Measurements from ENCODE around the gene CIZ1.

The CIZ1 gene

DNA sequence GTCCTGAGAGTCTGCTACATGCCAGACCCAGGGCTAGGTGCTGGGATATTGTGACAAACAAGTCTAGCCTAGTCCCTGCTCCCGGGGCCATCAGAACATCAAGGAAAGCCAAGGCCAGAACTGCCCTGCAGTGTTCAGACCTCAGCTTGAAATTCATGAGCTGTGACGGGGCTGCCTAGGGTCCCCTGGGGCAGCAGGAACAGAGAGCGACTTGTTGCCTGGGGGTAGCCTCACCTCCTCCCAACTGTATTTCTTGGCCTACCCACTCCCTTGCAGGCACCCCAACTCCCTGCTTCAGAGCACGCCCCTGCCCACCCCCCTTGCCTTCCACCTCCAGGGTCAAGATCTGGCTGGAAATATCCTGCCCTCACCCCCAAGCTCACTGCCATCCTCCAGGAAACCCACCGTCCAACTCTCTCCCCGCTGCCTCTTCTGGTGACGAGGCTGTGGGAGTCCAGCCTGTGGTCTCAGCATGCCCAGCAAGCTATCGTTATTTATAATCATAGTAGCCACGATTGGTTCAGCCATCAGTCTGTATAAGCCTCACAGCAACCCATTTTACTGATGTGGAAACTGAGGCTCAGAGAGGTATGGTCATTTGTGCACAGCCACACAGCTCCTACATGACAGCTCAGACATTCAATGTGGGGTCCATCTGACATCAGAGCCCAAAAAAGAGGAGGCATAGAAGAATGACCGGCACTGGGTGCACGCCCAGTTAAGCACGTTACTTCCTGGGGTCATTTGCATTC, 22.6 kb upstream of the CIZ1 start:
- DNase-seq: no peak

DNA sequence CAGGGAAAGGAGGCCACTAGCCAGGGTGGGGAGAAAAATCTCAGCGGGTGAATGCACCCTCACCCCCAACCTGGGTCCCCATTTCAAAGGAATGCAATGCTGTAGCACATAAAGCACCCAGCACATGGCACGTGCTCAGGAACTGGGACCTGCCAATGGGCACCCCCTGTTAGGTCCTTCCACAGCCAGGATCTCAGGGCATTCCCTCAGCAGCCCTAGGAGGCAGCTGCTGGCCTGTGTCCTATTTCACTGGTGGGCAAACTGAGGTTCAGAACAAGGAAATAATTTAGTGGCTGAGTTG, 20.6 kb upstream of the CIZ1 start:
- DNase-seq: no peak

DNA sequence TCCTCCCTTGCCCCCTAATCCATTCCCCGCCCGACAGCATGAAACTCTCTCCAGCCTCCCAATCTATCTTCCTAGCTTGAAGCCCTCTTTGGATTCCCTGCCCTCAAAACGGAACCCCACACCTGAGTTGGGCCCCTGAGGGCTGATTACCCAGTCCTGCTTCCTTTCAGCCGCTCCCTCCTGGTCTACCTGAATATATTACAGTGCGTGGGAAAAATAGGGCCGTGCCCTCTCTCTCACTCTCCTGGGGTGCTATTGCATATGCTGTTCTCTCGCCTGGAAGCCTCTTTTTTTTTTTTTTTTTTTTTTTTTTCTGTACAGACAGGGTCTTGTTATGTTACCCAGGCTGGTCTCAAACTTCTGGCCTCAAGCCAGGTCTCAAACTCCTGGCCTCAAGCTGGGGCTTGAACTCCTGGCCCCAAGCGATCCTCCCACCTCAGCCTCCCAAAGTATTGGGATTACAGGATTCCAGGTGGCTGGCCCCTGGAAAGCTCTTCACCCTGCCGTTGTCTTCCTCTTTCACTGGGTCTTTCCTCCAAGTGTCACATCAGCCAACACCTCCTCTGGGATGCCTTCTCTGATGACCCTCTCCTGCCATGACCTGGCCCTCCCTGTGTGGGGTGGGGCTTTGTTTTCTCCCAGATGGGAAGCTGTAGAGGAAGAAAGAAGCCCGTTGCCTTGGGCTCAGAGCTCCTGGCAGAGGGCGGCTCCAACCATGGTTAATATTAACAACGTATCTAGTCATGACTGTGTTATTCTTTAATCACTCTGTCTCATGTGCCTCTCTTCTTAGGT, 20.0 kb upstream of the CIZ1 start:
- DNase-seq: no peak

DNA sequence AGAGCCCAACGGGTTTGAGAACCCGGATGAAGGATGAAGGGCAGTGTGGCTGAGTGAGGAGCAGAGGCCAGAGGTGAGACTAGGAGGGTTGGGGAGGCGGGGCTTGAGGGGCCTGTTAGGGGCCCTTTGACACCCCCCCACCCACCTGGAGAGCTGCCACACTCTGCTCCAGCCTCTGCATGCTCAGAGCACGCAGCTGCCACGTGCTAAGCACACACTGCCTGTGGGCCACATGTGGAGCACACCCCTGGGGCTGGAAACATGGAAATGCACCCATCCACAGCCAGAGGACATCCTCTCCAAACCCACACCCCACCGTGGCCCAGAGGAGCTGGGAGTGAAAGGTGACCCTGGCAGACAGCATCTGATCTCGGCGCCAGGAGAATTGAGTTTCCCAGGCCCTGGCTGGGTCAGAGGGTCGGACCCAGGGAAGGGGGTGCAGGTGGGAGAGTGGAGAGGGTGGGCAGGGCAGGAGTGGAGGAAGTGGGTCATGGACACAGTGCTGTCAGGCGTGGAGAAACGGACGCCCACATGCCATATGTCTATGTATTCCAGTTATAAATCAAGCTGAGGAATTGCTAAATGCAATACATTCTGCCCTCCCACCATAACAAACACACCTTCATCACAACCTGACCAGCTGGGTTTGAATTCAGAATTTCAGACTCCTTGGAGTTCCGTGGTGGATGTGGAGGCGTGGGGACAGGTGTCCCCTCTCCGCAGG, 17.7 kb upstream of the CIZ1 start:
- no peak for DNase-seq

DNA sequence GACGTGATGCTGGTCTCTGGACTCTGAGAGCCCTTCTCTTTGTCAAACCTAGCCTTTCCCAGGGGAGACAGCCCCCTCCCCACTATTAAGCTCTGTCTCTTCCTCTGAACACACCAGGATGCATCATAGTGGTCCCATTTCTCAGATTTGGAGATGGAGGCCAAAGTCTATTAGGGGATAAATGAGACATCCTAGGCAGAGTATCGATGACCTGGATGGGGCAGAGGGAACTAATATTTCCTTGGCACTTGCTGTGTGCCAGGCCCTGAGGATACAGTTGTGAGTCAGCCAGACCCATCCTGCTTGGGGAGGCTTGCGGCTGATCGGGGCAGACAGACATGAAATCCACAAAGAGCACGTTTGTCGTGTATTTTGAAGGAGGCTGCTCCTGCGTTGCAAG, 17.0 kb upstream of the CIZ1 start:
- no peak for DNase-seq

DNA sequence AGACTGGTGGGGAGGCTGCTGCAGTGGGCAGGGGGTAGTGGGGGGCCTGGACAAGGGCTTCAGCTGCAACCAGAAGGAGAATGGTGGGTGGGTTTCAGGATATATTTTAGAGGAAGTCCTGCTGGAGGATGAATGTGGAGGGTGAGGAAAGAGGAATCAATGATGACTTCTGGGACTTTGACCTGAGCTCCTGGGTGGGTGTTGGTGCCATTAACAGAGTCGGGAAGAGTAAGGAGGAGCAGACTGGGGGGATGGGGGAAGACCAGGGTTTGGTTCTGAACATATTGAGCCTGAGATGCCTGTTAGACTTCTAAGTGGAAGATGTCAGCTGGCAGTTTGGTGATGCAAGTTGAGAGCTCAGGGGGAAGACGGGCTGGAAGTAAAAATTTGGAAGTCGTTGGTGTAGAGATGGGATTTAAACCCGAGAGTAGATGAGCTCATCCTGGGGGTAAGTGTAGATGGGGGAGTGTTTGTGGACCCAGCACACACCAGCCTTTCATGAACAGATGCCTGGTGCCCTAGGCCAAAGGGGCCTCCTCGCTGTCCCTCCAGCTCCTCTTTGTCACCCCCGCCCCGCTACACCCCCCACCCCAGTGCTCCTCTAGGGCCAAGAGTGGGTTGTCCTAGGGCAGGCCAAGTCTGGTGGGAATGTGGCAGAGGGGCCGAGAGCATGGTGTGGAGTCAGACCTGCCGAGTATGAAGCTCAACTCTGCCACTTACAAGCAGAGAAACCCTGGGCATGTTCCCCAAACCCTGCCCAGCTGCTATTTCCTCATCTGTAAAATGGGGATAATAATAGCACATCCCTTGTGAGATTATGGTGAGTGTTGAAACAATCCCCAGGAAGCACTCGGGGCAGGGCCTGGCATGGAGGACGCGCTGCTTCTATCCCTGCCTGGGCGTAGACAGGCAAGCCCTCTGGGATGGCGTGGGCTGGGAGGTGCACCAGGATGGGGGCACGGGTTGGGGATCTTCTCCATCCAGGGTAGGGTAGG, 15.8 kb upstream of the CIZ1 start:
- no peak for DNase-seq

DNA sequence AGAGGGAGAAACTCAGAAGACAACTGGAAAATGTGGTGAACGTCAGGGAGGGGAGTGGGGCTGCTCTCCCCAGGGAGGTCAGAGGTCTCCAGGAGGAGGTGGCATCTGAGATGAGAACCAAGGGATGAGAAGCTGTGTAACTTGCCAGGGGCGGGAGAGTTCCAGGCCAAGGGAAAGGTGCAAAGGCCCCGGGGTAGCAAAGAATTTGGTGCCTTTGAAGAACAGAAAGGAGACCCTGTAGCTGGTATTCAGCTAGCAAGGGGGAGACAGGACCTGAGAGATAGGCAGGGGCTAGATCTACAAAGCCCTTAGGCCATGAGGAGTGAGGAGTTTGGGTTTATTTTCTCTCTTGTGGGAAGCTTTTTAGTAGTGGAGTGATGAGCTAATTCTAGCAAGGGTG, 15.1 kb upstream of the CIZ1 start:
- no peak for DNase-seq

DNA sequence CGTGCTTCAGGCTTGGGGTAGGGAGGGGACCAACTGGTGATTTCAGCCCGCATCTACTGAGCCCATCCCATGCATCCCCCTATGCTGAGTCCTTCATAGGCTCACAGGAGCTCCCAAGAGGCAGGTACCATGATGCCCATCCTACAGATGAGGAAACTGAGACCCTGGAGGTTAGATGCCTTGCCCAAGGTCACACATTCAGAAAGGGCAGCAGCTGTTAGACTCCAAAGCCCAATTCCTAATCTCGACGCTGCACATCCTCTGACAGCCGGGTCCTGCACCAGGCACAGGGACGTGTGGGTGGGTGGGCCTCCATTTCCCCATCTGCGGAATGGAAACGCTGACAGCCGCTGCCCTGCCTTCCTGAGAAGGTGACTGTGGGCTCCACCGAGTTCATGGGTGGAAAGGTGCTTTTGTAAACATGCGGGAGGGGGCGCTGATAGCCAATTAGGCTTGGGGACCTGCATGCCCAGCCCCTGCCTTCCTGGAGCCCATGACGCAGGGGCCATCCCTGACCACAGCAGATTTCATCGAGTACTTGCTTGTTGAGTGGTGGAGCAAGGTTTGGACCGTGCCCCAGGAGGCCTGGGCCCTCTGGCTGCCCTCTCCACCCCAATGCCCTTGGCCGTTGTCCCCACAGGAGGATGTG, 14.0 kb upstream of the CIZ1 start:
- DNase-seq: no peak

DNA sequence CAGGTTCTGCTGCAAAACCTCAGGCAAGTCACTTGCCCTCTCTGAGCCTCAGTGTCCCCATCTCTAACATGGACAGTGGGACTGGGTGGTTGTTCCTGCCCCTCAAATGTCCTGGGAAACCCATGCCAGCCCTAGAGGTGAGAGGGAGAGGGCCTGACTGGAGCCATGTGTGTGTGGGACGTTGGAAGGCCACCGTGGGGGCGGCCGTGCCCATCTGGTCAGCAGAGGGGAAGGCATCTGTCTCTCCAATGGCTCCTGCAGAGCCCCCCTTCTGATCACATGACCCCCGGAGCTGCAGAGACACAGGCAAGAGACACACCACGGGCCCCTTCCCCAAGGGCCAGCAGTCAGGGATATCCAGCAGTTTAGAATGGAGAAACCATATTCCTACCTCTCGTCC, 13.5 kb upstream of the CIZ1 start:
- no peak for DNase-seq

DNA sequence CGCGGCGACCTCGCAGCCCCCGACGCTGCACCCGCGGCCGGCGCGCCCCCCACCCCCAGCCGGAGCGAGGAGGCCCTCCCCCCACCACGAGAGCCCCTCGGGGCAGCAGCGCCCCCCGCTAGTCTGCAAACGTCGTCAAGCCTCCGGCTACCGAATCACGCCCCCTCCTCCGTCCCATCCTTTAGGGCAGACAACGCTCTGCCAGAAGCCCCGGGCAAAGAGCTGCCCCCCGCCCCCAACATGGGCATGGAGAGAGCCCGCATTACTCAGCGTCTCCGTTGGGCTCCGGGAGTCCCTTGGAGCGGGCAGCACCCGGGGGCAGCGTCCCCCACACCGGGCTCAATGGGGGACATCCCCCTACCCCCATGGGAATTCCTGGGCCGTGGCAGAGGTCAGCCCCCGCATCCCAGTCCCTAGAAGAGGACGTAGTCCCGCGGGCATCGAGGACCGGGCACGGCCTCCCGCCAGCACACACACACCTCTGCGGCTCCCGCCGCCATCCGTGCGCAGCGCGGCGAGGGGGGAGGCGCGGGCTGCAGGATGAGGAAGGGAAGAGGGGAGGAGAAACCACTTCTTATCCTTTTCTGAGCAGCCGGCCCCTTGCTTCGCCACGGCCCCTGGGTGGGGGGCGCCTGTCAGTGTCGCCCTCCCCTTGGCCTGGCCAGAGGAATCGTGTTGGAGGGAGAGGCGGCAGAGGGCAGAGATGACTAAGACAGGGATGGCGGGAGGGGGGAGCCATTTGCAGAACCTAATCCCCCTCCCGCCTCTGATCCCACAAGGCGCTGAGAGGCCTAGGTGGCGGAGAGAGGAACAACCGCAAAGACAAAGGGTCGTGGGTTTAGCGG, 12.6 kb upstream of the CIZ1 start:
- no peak for DNase-seq

DNA sequence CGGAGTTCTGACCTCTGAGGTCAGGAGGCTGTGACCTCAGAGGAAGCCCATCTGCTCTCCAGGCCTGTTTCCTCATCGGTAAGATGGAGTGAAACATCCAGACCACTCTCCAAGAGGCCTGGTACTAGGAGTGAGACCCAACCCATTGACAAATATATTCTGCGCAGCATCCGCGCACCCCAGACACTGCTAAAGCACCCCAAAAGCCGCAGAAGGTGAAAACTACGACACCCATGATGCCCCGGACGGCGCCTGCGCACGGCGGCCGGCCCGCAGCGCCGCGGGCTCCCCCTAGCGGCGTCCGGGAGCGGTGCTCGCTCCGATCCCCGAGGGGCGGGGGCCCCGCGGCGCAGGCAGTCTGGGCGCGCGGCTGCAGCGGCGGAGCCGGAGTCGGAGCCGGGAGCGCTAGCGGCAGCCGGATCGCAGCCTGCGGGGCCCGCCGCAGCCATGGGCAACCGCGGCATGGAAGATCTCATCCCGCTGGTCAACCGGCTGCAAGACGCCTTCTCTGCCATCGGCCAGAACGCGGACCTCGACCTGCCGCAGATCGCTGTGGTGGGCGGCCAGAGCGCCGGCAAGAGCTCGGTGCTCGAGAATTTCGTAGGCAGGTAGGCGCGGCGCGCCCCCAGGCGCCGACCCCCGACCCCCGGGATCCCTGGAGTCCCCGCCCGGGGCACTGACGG, 11.8 kb upstream of the CIZ1 start, which contains the start of gene DNM1:
TSS of gene DNM1 (plus strand) at position 356 of the 683 bp plus-strand sequence. CDS start at position 448, 92 bp downstream.
- peak; percentile 68 for DNase-seq

DNA sequence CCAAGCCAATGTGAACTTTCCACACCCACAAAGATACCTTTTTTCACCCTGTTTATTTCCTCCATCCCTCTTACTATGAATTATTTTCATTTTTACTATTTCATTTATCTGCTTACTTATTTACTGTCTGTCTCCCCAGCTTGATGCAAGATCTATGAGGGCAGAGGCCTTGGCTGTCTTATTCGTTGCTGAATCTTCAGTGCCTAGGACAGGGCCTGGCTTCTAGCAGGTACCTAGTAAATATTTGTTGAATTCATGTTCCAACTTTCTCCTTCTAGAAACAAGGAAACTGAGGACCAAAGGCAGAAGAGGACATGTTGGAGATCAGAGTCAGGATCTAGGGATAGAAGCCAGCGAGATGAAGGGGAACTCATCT, 11.3 kb upstream of the CIZ1 start:
- no peak for DNase-seq

DNA sequence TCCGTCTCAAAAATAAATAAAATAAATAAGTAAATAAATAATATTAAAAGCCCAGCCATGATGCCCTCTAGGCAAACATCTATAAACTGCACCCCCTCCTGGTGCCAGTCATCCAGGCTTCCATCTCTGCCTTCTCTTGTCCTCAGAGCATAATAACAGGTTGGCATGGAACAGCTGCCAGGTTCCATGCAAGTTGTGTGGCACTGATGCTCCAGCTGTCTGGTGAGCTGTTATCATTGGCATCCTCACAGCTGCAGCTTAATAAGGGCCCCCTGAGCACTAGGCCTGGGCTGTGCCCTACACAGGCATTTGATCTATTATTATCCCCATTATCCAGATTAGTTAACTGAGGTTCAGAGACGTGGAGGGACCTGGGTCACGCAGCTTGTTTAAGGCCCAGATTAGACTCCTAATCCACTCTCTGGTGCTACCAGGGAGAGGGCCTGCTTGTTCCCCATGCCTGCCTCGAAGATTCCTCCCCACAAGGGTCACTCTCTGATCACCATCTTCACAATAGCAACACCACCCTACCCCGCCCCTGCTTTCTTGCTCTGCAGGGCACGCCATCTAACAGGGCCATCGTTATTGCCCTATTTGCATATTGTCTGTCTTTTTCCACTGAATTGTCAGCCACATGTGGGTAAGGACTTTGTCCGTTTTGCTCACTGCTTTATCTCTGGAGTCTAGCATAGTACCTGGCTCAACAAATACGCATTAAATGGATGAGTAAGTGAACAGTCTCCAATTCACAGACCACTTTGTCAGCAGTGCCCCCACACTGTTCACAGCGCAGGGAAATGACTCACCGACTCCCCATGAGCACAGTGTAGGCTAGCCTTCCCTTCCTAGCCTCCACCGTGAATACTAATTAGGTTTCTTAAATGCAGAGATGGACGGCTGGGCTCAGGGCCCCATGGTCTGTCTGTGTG, 10.3 kb upstream of the CIZ1 start:
- no peak for DNase-seq

DNA sequence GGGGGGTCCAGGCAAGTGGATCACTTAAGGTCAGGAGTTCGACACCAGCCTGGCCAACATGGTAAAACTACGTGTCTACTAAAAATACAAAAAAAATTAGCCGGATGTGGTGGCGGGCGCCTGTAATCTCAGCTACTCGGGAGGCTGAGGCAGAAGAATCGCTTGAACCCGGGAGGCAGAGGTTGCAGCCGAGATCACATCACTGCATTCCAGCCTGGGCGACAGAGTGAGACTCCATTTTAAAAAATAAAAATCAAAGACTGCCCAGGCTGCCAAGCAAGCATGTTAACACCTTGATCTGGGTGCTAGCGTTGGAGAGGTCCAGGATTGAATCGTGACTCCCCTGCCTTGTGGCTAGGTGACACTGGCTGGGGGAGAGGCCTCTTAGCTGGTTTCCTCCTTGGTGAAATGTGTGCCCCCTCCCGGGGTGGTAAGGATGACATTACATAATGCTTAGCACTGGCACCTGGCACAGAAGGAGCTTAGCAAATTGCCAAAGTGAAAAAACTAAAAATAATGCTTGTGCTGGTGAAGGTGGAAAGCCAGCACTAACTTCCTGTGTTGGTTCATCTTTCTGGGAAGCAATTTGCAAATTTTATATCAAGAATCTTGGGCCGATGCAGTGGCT, 2.2 kb upstream of the CIZ1 start:
- DNase-seq: no peak

DNA sequence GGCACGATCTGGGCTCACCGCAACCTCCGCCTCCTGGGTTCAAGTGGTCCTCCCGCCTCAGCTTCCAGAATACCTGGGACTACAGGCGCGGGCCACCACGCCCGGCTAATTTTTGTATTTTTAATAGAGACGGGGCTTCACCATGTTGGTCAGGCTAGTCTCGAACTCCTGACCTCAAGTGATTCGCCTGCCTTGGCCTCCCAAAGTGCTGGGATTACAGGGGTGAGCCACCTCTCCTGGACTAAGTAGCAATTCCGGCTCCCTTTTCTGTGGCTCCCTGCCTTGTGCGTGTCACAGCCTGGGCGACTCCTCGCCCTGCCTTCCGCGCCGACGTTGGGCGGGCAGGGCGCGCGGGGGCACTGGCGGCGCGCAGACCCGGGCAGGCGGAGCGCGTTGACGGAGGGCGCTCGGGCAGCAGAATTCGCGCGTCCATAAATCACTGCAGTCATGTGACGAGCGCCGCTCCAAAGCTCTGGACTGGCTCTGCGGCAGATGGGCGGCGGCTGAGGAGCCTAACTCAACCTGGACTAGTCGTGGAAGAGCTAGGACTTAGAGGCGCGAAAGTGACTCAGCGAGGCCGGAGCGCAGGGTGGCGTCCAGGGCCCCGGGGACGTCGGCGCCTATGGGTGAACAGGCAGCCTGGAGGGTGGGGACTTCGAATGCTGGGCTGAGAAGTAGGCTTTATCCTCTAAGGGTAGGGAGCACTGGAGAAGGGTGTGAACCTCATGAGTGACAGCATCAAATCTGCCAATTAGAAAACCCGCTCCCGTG, 1.4 kb upstream of the CIZ1 start:
- no peak for DNase-seq

DNA sequence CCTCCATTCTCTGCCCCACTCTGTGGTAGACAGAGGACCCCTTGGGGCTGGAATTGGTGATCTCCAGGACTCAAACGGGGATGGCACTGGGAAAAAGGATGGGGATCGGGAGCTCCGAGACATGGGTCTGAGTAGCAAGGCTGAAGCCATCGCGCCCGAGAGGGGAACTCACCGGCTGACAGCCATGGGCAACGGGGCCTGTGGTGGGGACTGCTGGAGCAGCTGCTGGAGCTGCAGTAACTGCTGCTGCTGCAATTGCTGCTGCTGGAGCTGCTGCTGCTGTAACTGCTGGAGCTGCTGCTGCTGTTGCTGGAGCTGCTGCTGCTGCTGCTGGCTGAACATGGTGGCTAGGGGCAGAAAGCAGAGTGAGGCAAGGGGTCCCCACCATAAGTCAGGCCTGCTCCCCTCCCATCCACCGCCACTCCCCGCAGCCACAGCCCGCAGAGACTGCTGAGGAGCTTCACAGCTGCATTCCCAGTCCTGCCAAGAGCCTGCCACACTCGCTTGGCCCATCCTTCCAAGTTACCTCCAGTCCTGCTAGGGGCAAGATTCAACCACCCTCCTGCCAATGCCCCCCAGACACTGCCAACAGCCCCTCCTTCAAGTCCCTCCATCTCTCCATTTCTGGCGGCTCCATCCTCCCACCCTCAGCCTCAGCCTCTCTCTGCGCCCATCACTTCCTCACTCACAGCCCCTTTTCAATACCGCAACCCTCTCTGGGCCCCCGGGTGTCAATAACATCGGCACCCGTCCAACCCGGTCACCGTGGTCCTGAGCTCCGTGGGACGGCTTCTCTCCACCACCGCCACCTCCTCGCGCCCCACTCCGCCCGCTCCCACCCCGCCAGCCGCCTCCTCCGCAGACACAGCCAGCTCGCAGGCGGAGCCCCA, 611 bp downstream of the CIZ1 start:
- no peak for DNase-seq

DNA sequence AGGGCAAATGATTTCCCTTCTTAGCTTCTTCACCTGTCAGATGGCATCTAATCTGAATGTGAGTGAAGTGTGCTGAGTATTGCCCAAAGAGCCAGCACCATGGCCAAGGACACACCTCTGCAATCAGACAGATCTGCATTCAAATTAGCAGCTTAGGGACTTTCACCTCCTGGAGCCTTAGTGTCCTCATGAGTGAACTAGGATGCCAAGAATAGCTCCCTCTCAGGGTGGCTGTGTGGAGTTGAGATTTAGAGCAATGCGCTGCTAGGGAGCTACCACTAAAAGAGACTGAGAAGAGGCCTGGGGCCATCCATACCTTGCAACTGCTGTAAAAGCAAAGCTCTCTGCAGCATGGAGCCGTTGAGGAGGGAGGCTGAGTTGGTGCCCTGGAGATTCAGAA, 1.4 kb downstream of the CIZ1 start:
- no peak for DNase-seq

Data from activated CD4-positive, alpha-beta T cell treated with anti-CD3 and anti-CD28 coated beads, Interleukin-2, amount 50 U/mL, for 1 hour (primary cell).